ENCODE measurements around the gene MORN4. TPM values are rescaled to one million over a fixed set of nuclear protein-coding genes. Genes with fewer than 3 reads are reported as not detected.

The MORN4 gene
- total RNA-seq, 1 experiment from 2014 or later = 11.9 TPM

GRCh38 chr10:97608991-97609561 is 24.2 kb downstream of the MORN4 start:
- no peak overlapping the region for H2BK15ac ChIP-seq (ENCODE audit: low read depth, low read length)
- no peak overlapping the region for H3K9ac ChIP-seq (ENCODE audit: extremely low read depth, insufficient read length, low read length)
- no peak for TF ChIP-seq CTCF (conservative IDR thresholded peaks at IDR 0.05)
- H3K79me2 ChIP-seq (ENCODE audit: insufficient read depth, low read length) = no peaks in the 10 kb centered on the region
- H2BK5ac ChIP-seq (ENCODE audit: insufficient read length, low read length) = no peak overlapping the region
- H3K56ac ChIP-seq (ENCODE audit: insufficient read length, low read depth, low read length) = no peak overlapping the region
- Mint-ChIP-seq H3K27me3 (ENCODE audit: low read depth) (no peaks in the 10 kb centered on the region), H3K4me3 (no peak overlapping the region), H3K27ac (peak overlapping the region in 1 of 3 experiments; percentile 60; a peak in 3 of 7 replicates), H3K36me3 (ENCODE audit: insufficient read depth in 1 of 3, low read depth in 3 of 3) (no peaks in the 10 kb centered on the region), H3K4me1 (peaks cover 11 to 16% of the 10 kb centered on the region in 2 experiments), H3K9me3 (no peaks in the 10 kb centered on the region)
- no peak overlapping the region for H3K4me2 ChIP-seq (ENCODE audit: insufficient read depth, insufficient read length, low read length)
- no peak overlapping the region for H2BK20ac ChIP-seq (ENCODE audit: low read depth, low read length, poor library complexity, severe bottlenecking)
- H3K23me2 ChIP-seq (ENCODE audit: insufficient read length, low read depth, low read length, poor library complexity, severe bottlenecking) = no peaks in the 10 kb centered on the region
- H2BK120ac ChIP-seq (ENCODE audit: low read depth, low read length, poor library complexity, severe bottlenecking) = no peak overlapping the region
- no peak overlapping the region for H2AFZ ChIP-seq (ENCODE audit: low read length)
- no peaks in the 10 kb centered on the region for H3K79me1 ChIP-seq (ENCODE audit: insufficient read depth, low read depth, low read length, poor library complexity, severe bottlenecking)
- no peak overlapping the region for H4K8ac ChIP-seq (replicated peaks; ENCODE audit: insufficient read length, low read depth, low read length)
- no peak overlapping the region for H3K23ac ChIP-seq (ENCODE audit: insufficient read length, low read depth, low read length)
- no peak overlapping the region for H3K18ac ChIP-seq (ENCODE audit: insufficient read length, low read depth, low read length)
- no peaks in the 10 kb centered on the region for H4K20me1 ChIP-seq (ENCODE audit: control insufficient read depth, insufficient read depth, insufficient read length)
- H3K27me3 ChIP-seq (ENCODE audit: insufficient read depth, low read length) = no peaks in the 10 kb centered on the region
- H3K27ac ChIP-seq (ENCODE audit: insufficient read length, low read depth, low read length) = no peak overlapping the region
- H4K5ac ChIP-seq (ENCODE audit: insufficient read length, low read depth, low read length) = no peak overlapping the region
- no peak overlapping the region for H2BK12ac ChIP-seq (ENCODE audit: insufficient read length, low read depth, low read length)
- no CpG with 5 or more reads among the region's 13 CpGs for WGBS (ENCODE audit: extremely low coverage, insufficient read length, low lambda C conversion rate)
- no peak overlapping the region for H3T11ph ChIP-seq (ENCODE audit: low read length)
- H2AK5ac ChIP-seq (ENCODE audit: insufficient read length, low read length) = no peak overlapping the region
- no peak for DNase-seq
- H4K91ac ChIP-seq (ENCODE audit: insufficient read length, low read depth, low read length) = no peak overlapping the region
- H3K4me1 ChIP-seq (ENCODE audit: insufficient read depth, low read length) = no peaks in the 10 kb centered on the region
- no peaks in the 10 kb centered on the region for H3K9me3 ChIP-seq (ENCODE audit: control insufficient read depth, low read depth, low read length)
- H3K14ac ChIP-seq (ENCODE audit: insufficient read depth, low read length) = no peak overlapping the region
- no peak overlapping the region for H3K4ac ChIP-seq (ENCODE audit: low read depth, low read length)

All from H9 (cell line).